Measurements from ENCODE around the gene GRB7.
"Not testable (repeated sequence)": the region's sequence is repeated elsewhere in the genome, so short reads cannot be mapped to it uniquely, and the experiment has no call there.

Gene GRB7

DNA sequence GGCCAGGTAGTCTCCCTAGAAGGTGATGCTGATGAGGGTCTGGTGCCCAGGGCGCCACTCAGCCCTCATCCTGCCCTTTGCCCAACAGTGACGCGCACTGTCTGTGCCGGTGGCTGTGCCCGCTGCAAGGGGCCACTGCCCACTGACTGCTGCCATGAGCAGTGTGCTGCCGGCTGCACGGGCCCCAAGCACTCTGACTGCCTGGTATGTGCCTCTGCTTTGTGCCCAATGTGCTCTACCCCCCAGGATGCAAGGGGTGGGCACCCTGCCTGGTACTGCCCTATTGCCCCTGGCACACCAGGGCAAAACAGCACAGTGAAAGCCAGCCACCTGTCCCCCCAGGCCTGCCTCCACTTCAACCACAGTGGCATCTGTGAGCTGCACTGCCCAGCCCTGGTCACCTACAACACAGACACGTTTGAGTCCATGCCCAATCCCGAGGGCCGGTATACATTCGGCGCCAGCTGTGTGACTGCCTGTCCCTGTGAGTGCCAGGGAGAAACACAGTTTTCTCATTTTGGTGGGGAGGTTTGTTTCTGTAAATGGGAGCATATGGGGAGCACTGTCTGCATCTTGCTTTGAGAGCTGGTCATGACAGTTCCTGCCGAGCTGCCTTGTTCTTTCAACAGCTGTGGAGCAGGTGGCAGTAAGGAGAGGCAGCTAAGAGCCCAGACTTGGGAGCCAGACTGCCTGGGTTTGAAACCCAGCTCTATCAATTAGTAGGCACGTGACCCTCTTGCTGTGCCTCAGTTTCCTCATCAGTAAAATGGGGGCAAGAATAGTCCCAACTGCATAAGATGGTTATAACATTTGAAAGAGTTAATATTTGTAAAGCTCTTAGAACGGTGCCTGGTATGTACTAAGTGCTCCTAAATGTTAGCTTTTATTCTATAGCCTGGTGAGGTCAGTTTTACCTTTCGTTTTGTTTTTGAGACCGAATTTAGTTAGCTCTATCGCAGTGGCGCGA, 27.5 kb upstream of the GRB7 start:
- DNase-seq, result no peak

DNA sequence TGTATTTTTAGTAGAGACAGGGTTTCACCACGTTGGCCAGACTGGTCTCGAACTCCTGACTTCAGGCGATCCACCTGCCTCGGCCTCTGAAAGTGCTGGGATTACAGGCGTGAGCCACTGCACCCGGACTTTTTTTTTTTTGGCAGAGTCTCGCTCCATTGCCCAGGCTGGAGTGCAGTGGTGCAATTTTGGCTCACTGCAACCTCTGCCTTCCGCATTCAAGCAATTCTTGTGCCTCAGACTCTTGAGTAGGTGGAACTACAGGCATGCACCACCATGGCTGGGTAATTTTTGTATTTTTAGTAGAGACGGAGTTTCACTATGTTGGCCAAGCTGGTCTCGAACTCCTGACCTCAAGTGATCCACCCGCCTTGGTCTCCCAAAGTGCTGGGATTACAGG, 26.7 kb upstream of the GRB7 start:
- not testable (repeated sequence) for DNase-seq

DNA sequence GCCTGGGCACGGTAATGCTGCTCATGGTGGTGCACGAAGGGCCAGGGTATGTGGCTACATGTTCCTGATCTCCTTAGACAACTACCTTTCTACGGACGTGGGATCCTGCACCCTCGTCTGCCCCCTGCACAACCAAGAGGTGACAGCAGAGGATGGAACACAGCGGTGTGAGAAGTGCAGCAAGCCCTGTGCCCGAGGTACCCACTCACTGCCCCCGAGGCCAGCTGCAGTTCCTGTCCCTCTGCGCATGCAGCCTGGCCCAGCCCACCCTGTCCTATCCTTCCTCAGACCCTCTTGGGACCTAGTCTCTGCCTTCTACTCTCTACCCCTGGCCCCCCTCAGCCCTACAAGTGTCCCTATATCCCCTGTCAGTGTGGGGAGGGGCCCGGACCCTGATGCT, 25.9 kb upstream of the GRB7 start:
- DNase-seq, result no peak

DNA sequence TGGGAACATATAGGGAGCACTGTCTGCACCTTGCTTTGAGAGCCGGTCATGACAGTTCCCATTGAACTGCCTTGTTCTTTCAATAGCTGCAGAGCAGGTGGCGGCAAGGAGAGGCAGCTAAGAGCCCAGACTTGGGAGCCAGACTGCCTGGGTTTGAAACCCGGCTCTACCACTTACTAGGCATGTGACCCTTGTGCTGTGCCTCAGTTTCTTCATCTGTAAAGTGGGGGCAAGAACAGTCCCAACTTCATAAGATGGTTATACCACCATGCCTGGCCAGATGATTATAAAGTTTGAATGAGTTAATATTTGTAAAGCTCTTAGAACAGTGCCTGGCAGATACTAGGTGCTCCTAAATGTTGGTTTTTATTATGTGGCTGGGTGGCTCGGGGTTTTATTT, 23.5 kb upstream of the GRB7 start:
- no peak for DNase-seq

DNA sequence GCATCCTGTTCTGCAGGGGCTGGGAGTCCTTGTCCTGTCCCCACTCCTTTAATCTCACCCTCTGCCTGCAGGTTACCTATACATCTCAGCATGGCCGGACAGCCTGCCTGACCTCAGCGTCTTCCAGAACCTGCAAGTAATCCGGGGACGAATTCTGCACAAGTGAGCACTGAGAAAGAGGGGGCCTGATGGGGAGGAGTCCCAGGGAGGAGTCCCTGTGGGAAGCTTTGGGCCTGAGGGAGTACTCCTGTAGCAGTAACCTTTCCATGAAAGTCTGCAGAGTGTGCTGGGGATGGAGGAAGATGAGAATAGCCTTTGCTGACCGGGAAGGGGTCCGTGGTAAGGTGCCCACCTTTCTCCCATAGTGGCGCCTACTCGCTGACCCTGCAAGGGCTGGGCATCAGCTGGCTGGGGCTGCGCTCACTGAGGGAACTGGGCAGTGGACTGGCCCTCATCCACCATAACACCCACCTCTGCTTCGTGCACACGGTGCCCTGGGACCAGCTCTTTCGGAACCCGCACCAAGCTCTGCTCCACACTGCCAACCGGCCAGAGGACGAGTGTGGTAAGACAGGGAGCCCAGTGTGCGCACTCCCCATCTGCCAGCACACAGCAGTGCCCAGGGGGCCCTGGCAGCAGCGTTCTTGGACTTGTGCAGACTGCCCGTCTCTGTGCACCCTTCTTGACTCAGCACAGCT, 22.2 kb upstream of the GRB7 start:
- DNase-seq, result no peak

DNA sequence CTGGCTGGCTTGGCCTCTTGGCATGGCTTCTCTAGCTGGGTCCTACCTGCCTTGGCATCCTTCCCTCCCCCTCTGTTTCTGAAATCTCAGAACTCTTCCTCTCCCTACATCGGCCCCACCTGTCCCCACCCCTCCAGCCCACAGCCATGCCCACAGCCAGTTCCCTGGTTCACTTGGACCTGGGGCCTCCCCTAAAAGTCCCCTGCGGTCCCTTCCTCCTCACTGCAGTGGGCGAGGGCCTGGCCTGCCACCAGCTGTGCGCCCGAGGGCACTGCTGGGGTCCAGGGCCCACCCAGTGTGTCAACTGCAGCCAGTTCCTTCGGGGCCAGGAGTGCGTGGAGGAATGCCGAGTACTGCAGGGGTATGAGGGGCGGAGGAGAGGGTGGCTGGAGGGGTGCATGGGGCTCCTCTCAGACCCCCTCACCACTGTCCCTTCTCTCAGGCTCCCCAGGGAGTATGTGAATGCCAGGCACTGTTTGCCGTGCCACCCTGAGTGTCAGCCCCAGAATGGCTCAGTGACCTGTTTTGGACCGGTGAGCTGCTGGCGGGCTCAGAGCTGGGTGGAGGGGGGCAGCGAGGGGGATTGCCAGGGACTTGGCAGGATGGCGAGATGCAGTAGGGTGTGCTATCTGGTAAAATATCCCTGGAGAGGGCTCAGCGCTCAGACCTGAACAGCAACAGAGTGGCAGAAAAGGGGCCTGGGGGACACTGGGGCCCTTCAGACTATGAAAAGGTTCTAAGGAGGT, 21.5 kb upstream of the GRB7 start:
- DNase-seq, result no peak

DNA sequence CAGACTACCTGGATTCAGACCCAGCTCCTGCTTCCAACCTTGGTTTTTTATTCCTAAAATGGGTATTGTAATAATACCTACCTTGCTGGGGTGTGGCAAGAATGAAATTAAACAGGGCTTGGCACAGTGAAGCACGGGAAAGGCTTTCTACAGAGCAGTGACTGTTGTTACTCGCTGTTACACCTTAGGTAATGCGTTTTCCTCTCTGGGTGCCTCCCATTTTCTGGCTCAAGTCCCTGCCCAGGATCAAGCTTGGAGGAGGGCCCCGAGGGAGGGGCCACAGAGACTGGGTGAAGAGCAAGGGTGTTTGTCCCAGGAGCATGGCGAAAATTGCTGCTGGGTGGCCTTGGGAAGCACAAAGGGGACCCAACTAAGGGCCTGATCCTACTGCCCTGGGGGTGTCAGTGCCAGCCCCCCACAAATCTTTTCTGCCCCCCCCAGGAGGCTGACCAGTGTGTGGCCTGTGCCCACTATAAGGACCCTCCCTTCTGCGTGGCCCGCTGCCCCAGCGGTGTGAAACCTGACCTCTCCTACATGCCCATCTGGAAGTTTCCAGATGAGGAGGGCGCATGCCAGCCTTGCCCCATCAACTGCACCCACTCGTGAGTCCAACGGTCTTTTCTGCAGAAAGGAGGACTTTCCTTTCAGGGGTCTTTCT, 20.7 kb upstream of the GRB7 start:
- no peak for DNase-seq

DNA sequence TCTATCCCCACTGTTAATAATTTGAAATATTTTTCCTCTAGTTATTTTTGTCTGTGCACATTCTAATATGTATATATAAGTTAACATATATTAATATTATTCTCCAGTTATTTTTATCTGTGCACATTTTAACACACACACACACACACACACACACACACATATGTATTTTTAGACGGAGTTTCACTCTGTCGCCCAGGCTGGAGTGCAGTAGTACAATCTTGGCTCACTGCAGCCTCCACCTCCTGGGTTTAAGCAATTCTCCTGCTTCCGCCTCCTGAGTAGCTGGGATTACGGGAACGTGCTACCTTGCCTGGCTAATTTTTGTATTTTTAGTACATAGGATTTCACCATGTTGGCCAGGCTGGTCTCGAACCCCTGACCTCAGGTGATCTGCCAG, 20.1 kb upstream of the GRB7 start:
- no peak for DNase-seq

DNA sequence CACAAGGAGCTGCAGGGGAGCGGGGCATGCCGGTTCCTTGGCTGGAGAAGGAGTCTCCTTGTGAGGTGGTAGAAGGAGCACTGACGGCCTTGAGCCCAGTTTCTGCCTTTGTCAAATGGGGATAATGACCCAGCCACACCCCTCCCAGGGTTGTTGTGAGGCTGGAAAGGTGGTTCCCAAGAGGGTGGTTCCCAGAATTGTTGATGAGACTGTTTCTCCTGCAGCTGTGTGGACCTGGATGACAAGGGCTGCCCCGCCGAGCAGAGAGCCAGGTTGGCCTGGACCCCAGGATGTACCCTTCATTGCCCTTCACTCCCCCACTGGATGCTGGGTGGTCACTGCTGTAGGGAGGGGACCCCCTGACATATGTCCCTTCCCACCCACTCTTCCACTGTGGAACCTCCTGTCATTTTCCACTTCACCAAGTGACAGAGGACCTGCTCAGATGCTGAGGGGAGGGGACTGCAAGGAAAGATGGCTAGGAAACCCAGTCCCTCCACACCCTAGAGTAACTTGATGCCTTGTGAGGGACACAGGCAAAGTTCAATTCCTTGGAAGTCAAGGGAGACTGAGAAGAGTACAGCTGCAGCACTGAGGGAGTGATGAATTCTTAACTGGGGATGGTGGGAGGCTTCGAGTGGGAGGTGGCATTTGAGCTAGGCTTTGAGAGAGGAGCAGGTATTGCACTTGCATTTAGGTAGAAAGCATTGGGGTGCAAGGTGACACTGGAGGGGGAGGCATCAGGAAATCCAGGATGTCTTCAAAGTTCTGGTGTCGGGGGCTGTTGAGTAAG, 18.0 kb upstream of the GRB7 start:
- DNase-seq, result no peak

DNA sequence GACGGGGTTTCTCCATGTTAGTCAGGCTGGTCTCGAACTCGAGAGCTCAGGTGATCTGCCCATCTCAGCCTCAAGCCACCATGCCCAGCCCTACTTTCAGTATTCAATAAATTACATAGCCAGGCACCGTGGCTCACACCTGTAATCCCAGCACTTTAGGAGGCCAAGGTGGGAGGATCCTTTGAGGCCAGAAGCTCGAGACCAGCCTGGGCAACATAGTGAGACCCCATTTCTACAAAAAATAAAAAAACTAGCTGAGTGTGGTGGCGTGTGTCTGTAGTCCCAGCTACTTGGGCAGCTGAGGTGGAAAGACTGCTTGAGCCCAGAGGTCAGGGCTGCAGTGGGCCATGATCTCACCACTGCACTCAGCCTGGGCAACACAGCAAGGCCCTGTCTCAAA, 15.6 kb upstream of the GRB7 start:
- no peak for DNase-seq

DNA sequence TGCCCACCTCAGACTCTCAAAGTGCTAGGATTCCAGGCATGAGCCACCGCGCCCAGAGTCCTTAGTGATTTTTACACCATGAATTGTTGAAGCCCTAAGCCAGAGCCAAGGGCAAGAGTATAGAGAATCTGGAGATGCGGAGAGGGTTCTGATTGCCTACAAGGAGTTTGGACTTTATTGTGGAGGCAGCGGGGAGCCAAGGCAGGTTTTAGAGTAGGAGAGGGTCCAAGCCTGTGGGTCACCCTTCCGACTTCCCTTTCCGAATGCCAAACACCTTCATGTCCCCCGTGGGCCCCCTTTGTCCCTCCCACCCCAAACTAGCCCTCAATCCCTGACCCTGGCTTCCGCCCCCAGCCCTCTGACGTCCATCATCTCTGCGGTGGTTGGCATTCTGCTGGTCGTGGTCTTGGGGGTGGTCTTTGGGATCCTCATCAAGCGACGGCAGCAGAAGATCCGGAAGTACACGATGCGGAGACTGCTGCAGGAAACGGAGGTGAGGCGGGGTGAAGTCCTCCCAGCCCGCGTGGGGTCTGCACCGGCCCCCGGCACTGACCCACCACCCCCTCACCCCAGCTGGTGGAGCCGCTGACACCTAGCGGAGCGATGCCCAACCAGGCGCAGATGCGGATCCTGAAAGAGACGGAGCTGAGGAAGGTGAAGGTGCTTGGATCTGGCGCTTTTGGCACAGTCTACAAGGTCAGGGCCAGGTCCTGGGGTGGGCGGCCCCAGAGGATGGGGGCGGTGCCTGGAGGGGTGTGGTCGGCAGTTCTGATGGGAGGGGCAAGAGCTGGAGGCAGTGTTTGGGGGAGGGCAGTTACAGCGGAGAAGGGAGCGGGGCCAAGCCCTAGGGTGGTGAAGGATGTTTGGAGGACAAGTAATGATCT, 14.5 kb upstream of the GRB7 start:
- peak; percentile 71 for DNase-seq

DNA sequence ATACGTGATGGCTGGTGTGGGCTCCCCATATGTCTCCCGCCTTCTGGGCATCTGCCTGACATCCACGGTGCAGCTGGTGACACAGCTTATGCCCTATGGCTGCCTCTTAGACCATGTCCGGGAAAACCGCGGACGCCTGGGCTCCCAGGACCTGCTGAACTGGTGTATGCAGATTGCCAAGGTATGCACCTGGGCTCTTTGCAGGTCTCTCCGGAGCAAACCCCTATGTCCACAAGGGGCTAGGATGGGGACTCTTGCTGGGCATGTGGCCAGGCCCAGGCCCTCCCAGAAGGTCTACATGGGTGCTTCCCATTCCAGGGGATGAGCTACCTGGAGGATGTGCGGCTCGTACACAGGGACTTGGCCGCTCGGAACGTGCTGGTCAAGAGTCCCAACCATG, 13.0 kb upstream of the GRB7 start:
- DNase-seq, result no peak

DNA sequence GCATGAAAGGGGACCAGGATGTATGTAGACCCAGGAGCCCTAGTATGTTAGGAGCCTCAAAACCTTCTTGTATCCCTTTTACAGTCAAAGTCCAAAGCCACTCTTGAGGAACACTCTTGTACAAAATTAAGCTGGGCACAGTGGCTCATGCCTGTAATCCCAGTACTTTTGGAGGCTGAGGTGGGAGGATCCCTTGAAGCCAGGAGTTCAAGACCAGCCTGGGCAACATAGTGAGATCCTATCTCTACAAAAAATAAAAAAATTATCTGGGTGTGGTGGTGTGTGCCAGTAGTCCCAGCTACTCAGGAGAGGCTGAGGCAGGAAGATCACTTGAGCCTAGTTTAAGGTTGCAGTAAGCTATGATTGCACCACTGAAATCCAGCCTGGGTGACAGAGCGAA, 11.8 kb upstream of the GRB7 start:
- not testable (repeated sequence) for DNase-seq

DNA sequence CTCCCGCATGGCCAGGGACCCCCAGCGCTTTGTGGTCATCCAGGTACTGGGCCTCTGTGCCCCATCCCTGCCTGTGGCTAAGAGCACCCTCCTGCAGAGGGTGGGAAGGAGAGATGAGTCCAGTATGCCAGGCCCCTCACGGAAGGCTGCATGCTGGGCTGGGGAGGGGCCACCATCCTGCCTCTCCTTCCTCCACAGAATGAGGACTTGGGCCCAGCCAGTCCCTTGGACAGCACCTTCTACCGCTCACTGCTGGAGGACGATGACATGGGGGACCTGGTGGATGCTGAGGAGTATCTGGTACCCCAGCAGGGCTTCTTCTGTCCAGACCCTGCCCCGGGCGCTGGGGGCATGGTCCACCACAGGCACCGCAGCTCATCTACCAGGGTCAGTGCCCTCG, 11.1 kb upstream of the GRB7 start:
- no peak for DNase-seq

DNA sequence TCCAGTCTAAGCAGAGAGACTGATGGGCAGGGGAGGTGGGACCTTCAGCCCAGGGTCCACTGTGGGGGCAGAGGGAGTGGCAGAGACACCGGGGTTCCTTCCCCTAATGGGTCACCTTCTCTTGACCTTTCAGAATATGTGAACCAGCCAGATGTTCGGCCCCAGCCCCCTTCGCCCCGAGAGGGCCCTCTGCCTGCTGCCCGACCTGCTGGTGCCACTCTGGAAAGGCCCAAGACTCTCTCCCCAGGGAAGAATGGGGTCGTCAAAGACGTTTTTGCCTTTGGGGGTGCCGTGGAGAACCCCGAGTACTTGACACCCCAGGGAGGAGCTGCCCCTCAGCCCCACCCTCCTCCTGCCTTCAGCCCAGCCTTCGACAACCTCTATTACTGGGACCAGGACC, 10.2 kb upstream of the GRB7 start:
- DNase-seq, result no peak

DNA sequence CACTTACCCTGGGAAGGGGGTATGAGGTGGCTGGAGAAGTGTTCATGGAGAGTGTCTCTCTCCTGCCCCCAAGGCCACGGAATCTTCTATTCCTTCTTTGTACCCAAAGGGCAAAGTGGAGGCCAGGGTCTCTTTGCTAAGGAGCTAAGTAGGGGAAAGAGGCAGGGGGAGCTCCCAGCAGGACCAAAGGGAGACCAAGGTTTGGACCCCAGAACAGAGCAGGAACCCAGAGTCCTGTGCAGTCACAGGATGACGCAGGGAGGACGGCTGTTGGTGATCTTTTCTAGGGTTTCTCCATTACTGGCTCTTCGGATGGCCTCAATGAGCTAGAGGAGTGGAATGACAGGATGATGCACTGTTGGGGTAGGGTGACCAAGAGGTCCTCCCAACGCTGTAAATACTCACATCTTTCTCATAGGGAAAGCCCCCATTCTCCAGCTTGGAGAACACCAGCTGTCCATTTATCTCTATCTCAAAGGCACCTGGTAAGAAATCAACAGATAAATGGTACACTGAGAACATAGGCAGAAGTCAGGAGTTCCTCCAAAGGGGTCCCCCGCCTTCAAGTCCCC, 8.4 kb upstream of the GRB7 start:
- DNase-seq, result no peak

DNA sequence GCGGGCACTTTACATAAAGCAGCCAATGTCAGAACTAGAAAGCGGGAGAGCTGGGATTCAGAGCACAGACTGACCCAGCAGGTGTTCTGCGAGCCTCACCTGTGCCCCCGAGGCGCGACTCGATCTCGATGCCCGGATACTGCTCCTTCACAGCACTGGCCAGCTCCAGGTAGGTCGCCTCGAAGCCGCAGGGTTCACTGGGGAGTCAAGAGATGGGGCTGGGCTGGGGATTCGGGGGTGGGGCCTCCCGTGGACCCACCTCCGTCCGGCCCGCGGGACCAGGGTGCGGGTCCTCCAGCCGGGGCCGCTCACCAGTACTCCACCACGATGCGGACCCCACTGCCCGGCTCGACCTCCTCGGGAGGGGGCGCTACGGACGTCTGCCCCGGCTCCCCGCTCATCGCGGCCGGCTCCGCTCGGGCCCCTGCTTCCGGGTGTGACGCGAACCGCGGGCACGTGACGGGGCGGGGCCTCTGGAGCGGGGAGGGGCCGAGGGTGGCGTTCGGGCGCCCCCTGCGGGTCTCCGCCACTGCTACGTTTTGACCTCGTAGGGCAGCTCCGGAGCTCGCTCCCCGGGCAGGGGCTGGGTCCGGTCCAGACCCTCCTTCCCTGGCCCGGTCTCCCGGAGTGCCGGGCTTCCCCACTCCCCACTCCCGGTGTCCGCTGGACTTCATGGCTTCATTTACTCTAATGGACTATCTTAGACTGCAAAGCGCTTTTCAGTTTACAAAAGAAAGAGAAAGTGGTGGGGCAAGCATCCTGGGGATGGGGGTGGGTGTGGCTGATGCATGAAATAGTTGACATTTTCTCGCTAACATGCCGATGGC, 7.4 kb upstream of the GRB7 start, which contains the start of gene MIEN1:
Gene MIEN1, minus strand, starts transcription at position 438 of the 827 bp plus-strand sequence. Its CDS starts 37 bp downstream, at position 401.
- peak; percentile 93 for DNase-seq

DNA sequence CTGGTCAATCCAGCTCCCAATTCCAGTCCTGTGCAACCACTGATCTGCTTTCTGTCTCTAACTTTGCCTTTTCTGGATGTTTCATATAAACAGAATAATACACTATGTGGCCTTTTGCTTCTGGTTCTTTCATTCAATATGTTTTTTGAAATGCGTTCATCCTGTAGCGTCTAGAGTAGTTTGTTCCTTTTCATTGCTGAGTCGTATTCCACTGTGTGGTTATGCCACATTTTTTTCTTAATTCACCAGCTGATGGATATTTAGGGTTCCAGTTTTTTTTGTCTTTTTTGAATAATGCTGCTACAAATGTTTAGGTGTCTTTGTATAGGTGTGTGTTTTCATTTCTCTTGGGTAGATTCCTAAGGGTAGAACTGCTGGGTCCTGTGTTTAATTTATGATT, 5.2 kb upstream of the GRB7 start:
- no peak for DNase-seq

DNA sequence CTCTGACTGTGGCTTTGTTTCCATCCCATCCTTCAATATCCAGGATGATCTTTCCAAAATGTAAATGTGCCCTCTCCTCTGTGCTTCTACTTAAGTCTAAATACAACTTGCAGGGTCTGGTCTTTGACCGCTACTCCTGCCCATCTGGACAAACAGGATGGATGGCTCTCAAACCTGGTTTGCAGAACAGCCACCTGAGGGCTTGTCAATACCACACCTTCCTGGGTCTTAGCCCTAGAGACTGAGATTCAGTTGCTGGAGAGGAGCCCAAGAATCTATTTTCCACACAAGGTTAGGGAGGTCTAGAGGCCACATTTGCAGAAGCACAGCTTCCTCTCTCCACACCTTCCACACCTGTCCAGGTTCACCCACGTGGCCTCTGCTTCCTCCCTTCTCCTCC, 1.9 kb upstream of the GRB7 start:
- no peak for DNase-seq
